GM19238 (cell line): ENCODE measurements around the gene CTTNBP2NL.

Experiments used
- DNase-seq: peaks from one replicate; pipeline ENCODE4 v3.0.0; 2011; ENCODE audit warnings: low spot score; ENCODE audit not compliant: insufficient read length

CTTNBP2NL gene

GRCh38 chr1:112505878-112506277 is 109.9 kb downstream of the CTTNBP2NL start:
- no peak for DNase-seq

- DNase-seq = no peak
Measured at GRCh38 chr1:112506306-112506705, 110.3 kb downstream of the CTTNBP2NL start.

GRCh38 chr1:112506731-112507130 is 110.7 kb downstream of the CTTNBP2NL start:
- no peak for DNase-seq

- DNase-seq = no peak
Measured at GRCh38 chr1:112507336-112507735, 111.3 kb downstream of the CTTNBP2NL start.

- no peak for DNase-seq
Measured at GRCh38 chr1:112507921-112508277, 111.9 kb downstream of the CTTNBP2NL start.

GRCh38 chr1:112508278-112509004 is 112.4 kb downstream of the CTTNBP2NL start, which contains the start of gene WNT2B:
WNT2B (plus strand) TSS chr1:112508965; CDS start chr1:112509263, 298 bp downstream.
- peak; percentile 50 for DNase-seq

- no peak for DNase-seq
Measured at GRCh38 chr1:112509005-112509659, 113.1 kb downstream of the CTTNBP2NL start.

GRCh38 chr1:112509660-112510178 is 113.7 kb downstream of the CTTNBP2NL start:
- no peak for DNase-seq

- no peak for DNase-seq
Measured at GRCh38 chr1:112510340-112510739, 114.3 kb downstream of the CTTNBP2NL start.
